H7 (cell line): Measurements from ENCODE around the gene MRPL19. TPM values are rescaled to one million over a fixed set of nuclear protein-coding genes. Genes with fewer than 3 reads are reported as not detected.

Source experiments
- DNase-seq: peaks from one replicate; pipeline ENCODE4 v3.0.0; 2012
- H3K27me3 ChIP-seq: 2 replicates; pipeline ENCODE4 v1.6.0; 2011; ENCODE audit warnings: mild to moderate bottlenecking, low read length; ENCODE audit not compliant: control insufficient read depth, insufficient read depth
- H3K36me3 ChIP-seq: replicated peaks from 2 replicates; pipeline ENCODE4 v1.5.1; 2011; ENCODE audit warnings: low read length; ENCODE audit not compliant: control insufficient read depth, insufficient read depth
- H3K4me3 ChIP-seq: 2 replicates; pipeline ENCODE4 v1.5.1; 2011; ENCODE audit warnings: low read depth, mild to moderate bottlenecking, control low read depth, low read length, moderate library complexity; ENCODE audit not compliant: insufficient read depth
- total RNA-seq: library from RNA; depleted of rRNA; stranded (reverse); fragments of >200 nt; shearing (Covaris generic); gene quantifications from 2 replicates; pipeline ENCODE4 v1.2.3, GENCODE V29; 2014

The MRPL19 gene
- total RNA-seq, 1 experiment from 2014 or later: 70.3 TPM

DNA sequence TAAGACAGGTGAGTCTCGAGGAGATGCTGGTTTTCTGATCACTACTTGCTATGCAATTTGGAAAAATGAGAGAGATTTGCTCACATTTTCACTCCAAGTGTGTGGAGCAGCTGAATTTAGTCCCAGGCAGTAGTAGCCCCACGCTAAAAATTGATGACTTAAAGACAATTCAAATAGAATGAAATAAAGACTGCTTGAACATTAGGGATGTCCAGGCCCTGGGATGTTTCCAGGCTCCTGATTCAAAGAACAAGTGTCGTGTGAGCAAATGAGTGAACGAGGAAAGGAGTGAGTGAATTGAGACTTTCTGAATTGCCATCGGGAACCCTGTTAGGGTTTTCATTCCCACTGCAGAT, 37.3 kb upstream of the MRPL19 start:
- Histone ChIP-seq H3K27me3 (no peaks in the 10 kb centered on the region), H3K36me3 (no peaks in the 10 kb centered on the region), H3K4me3 (no peak overlapping the region)
- no peak for DNase-seq

DNA sequence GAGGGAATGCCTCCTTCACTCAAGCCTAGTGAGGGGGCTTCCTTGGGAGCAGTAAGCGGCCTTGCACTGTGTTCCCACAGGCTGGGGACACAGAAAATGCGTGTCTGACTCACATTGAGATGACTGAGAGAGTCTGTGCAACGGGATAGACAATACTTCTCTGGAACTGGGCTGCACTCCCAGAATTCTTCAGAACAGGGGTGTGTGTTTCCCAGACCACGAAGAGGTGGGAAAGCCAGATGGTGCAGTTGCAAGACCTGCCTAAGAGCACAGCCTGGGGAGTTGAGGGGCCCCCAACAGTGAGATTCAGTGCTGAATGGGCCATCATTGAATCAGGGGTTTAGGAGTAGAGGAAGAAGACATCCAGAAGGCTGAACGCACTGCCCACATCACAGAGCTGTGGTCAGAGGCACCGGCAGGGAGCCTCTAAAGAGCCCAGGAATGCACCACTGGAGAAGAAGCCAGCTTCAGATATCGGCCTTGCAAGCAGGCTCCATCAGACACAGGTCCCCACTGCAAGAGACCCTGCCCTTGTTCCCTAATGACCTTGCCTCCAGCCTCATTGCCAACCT, 36.6 kb upstream of the MRPL19 start:
- Histone ChIP-seq H3K4me3 (no peak overlapping the region), H3K27me3 (no peaks in the 10 kb centered on the region), H3K36me3 (no peaks in the 10 kb centered on the region)
- DNase-seq: no peak

DNA sequence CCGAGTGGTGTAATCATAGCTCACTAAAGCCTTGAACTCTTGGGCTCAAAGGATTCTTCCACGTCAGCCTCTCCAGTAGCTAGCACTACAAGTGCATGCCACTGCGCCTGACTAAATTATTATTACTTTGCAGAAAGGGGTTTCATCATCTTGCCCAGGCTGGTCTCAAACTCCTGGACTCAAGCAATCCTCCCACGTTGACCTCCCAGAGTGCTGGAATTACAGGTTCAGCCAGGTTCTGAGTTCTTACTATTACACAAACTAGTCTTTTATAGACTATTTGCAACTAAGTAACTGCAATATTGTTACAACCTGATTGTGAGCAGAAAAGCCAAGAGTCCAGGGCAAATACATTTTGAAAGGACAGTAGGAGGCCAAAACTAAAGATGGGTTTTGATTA, 35.9 kb upstream of the MRPL19 start:
- DNase-seq: no peak
- Histone ChIP-seq H3K36me3 (no peaks in the 10 kb centered on the region), H3K27me3 (no peaks in the 10 kb centered on the region), H3K4me3 (no peak overlapping the region)

DNA sequence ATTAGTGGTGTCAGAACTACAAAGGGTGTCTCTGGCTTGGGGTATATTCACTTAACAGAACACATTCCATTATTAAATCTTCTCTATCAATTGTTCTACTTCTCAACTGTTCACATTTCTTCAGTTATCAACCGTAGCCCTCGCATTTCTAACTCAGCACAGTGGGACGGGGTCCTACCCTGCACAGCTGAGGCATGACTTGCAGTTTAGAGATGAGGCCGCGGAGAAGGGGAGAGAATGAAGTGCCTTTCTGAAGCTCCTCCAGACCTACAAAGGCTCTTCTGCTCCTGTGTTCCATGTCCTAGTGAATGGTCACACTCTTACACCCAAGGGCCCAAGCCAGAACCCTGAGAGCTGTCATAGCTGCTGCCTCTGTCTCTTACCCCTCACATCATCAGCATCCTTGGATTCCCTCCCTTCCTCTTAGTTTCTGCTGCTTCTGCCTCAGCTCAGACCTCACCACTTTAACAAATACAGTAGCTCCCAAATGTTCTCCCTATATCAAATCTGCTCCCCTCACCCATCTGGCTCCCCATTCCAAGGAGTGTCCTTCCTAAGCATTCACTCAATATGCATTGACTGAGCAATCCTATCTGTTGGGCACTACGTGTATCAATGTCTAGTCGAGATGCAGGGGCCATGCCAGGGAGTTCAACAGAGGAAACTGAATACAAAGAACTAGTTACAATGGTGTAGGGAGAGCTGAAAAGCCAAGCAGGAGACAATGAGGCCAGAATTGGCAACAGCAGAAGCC, 34.3 kb upstream of the MRPL19 start:
- no peak for DNase-seq
- Histone ChIP-seq H3K4me3 (no peak overlapping the region), H3K36me3 (no peaks in the 10 kb centered on the region), H3K27me3 (no peaks in the 10 kb centered on the region)

DNA sequence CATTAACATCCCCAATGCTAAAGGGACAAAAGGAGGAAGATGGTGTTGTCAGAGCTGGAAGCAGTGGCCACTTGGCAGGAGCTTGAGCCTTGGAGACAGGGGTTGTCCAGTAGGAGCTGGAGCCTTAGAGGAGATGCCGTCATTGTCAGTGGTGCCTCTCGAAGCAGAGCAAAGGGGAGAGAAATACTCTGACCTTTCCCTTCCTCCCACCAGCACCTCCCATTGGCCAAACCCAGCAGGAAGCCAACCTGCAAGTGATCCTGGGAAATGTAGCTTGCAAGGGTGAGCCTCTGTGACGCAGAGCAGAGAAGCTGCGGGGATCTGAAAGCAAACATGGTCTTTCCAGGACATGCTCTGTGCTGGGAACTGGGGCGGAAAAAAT, 33.7 kb upstream of the MRPL19 start:
- Histone ChIP-seq H3K27me3 (no peaks in the 10 kb centered on the region), H3K36me3 (no peaks in the 10 kb centered on the region), H3K4me3 (no peak overlapping the region)
- no peak for DNase-seq

DNA sequence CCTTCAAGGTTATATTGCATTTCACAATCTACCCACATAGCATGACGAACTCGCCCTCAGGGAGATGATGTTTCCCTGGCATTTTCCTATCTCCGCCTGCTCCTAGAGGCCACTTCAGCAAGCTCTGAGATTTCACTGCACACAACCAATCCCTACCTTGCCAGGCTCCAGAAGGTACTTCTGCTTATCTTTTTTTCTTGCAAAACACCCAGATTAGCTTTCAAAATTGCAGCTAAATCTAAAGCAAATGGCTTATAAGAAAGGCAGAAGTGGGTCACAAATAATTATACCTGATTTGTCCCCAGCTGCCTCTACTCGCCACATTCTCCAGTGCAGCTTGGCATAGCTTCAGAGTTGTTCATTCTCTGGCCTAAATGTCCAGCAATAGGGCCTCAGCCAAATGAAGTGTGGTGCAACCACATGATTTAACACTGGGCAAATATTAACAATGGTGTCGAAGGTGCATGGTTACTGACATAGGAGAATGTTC, 32.4 kb upstream of the MRPL19 start:
- H3K4me3 ChIP-seq: no peak overlapping the region
- H3K36me3 ChIP-seq: no peaks in the 10 kb centered on the region
- no peaks in the 10 kb centered on the region for H3K27me3 ChIP-seq

DNA sequence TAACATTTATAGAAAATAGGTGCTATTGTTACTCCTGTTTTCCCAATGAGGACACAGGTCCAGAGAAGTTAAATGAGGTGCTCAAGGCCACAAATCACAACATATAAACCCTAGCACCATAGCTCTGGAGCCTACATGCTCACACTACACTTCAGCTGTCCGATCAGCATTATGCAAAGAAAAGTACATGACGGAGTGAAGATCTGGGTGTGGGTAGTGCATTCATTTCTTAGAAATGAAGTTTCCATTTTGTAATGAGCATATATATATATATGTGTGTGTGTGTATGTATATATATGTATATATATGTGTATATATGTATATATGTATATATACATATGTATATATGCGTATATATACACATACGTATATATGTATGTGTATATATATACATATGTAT, 30.2 kb upstream of the MRPL19 start:
- no peak for DNase-seq
- Histone ChIP-seq H3K27me3 (no peaks in the 10 kb centered on the region), H3K4me3 (no peak overlapping the region), H3K36me3 (no peaks in the 10 kb centered on the region)

More for the DNA sequence above, 32.4 kb upstream of the MRPL19 start:
- DNase-seq: no peak

DNA sequence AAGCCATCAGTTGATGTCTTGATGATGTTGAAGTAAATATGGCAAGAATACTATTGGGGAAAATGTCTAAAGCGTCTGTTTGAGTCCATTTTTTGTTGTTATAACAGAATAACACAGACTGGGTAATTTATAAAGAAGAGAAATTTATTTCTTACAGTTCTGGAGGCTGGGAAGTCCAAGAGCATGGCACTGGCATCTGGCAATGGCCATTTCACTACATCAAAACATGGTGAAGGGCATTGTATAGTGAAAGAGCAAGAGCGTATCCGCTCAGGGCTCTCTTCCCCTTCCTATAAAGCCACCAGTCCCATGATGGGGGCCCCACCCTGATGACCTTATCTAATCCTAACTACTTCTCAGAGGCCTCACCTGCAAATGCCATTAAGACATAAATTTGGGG, 29.6 kb upstream of the MRPL19 start:
- no peak overlapping the region for H3K4me3 ChIP-seq
- DNase-seq: no peak
- no peaks in the 10 kb centered on the region for H3K36me3 ChIP-seq
- H3K27me3 ChIP-seq: no peaks in the 10 kb centered on the region

DNA sequence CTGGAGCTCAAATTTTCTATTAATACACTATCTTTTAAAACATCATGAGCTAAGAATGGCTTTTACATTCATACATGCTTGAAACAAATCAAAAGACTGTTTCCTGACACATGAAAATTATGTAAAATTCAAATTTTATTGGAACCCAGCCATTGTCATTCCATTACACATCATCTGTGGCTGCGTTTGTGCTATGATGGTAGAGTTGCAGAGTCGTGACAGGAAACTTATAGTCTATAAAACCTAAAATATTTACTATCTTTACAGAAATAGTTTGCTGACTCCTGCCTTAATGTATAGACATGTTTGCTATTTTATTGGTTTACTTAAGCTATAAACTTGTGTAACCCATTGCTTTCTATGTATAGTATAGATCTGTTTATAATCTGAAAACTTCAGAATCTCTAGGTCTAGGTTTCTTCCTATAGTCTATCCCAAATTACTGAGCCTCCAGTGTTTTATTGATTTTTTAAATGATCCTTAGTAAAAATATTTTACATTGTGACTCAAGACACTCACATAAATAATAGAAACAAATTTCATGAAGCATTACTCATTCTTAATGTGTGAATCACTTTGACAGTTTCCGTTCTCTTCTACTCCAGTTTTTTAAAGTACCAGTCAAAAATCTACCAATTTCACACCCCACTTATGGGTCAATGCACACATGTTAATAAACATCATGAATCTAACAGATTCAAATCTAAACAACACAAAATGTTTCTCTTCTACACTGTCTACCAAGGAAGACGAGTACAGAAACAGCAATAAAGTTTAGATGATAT, 26.4 kb upstream of the MRPL19 start:
- Histone ChIP-seq H3K36me3 (no peaks in the 10 kb centered on the region; the same call in 1 of the 2 replicates), H3K4me3 (no peak overlapping the region), H3K27me3 (no peaks in the 10 kb centered on the region)
- no peak for DNase-seq

DNA sequence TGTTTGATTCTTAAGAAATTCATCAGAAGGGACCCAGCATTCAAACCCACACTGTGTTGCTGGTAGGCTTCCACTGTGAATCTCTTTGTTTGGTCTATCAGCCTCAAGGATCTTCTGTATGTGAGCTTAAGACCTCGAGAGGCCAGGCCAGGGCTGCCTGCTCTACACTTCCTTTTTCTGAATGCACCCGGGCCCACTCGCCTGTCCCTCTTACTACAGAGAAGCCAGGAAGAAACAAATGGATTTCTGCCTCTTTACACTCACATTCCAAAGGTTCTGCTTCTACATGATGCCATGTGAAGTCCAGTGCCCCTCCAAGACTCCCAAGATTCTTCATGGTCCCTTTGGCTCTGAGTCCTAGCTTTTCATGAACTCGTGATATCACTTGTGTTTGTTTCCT, 25.4 kb upstream of the MRPL19 start:
- no peaks in the 10 kb centered on the region for H3K27me3 ChIP-seq
- DNase-seq: no peak
- no peak overlapping the region for H3K4me3 ChIP-seq
- no peaks in the 10 kb centered on the region; the same call in 1 of the 2 replicates for H3K36me3 ChIP-seq

DNA sequence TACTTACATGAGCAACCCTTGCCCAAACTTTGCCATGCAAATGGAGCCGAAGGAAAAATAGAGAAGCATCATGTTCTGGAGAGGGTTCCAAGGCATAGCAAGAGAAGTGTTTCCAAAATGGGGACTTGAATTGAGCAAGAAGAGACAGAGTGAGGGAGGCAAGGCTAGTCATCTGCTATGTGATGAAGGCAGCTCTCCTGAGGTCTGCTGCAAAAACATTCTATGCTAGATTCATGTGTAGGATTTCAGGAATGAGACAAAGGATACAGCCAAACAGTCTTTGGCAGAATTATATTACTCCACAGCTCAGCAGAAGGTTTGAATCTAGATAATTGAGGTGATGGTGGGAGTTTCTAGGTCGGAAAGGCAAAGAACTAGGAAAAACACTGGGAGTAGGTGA, 24.1 kb upstream of the MRPL19 start:
- Histone ChIP-seq H3K4me3 (no peak overlapping the region), H3K27me3 (no peaks in the 10 kb centered on the region), H3K36me3 (no peaks in the 10 kb centered on the region; the same call in 1 of the 2 replicates)
- DNase-seq: no peak

DNA sequence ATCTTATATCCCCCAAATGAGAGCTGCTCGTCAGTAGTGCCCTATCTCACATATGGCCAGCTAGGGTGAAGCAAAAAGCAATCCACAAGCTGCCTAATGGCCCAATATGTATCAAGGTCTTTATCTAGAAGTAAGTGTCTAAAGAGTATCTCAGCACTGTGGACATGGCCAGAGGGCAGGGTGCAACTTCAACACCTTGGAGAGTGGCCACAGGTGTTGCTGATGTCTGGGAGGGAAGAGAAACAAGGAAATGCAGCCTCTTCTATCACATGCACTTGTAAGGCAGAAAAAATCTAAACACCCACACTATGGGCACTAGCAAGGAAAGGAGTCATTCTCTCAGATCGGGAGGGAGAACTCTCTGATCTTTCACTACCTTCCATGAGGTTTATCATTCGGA, 23.7 kb upstream of the MRPL19 start:
- no peak for DNase-seq
- H3K27me3 ChIP-seq: no peaks in the 10 kb centered on the region
- no peaks in the 10 kb centered on the region; the same call in 1 of the 2 replicates for H3K36me3 ChIP-seq
- no peak overlapping the region for H3K4me3 ChIP-seq

DNA sequence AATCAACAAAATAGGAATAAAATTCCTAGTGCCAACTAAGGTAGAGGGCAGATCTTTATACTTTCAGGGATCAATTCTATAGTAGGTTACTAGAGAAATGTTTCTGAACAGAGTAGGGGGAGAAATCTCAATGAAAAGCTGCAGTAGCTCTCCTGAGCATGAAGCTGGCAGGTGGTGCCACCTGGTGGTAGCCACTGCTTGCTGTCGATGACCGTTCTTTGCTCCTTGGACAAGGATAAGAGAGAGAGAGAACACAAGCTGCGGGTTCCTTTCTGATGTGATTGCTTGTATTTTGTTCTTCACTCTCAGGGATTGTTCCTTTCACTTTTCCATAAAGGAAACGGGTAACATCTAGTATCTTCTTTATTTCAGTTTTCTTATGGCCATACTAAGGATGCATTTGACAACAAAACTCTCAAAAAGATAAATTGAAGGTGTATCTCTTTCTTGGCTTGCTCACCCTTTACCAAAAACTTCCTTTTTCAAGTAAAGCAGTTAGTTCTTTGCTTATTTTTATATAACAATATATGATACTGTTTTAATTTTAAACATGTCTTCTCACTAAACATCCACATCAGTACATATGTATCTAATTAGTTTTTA, 18.6 kb upstream of the MRPL19 start:
- H3K36me3 ChIP-seq: no peaks in the 10 kb centered on the region
- no peaks in the 10 kb centered on the region for H3K27me3 ChIP-seq
- DNase-seq: peak; percentile 49
- no peak overlapping the region for H3K4me3 ChIP-seq

DNA sequence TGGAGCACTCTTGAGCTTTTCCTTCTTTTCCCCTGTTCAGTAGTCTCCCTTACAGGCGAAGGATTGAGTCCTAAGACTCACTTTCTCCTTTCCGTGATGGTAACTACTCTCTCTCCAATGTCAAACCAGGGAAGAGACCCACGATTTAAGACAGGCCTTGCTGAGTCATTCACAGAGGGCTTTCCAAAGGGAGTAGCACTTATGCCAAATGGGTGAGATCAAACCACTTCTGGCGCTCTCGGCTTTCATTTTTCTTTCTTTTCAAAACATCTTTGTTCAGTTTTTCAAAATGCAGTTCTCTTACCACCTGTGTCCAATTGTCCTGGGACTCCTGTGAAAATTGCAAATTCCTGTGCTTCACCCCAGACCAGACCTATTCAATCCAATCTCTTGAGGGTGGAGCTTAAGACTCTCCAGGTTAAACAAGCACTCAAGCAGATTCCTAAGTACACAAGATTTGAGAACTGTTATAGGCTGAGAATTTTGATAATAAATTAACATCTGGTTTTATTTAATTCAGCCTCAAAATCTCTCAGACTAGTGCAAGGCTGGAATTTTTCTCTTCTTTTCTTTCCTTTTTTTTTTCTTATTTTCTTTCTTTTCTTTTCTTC, 14.4 kb upstream of the MRPL19 start:
- no peaks in the 10 kb centered on the region for H3K36me3 ChIP-seq
- no peak for DNase-seq
- H3K27me3 ChIP-seq: no peaks in the 10 kb centered on the region
- H3K4me3 ChIP-seq: no peak overlapping the region
